Gastroesophageal sphincter (tissue), 3 donors: ENCODE results near the gene CRCP.
"Not testable (repeated sequence)": the region's sequence is repeated elsewhere in the genome, so short reads cannot be mapped to it uniquely, and the experiment has no call there.

Experiments used
- EP300 ChIP-seq: sonication (generic); formaldehyde crosslinking; IDR thresholded peaks from one replicate; pipeline ENCODE4 v1.6.1; 2017; ENCODE audit warnings: antibody characterized with exemption, mild to moderate bottlenecking
- TF ChIP-seq, protein P1 (sequence below), 4 experiments: fragments of 200-600 bp in 2 of 4; fragments of 450-650 bp in 2 of 4; sonication (generic) in 1 of 4; IDR thresholded peaks; one replicate each; pipeline ENCODE4 v1.5.1; 2017 to 2019; ENCODE audit warnings: antibody characterized with exemption in 4 of 4, mild to moderate bottlenecking in 2 of 4, moderate library complexity in 2 of 4

DNA sequence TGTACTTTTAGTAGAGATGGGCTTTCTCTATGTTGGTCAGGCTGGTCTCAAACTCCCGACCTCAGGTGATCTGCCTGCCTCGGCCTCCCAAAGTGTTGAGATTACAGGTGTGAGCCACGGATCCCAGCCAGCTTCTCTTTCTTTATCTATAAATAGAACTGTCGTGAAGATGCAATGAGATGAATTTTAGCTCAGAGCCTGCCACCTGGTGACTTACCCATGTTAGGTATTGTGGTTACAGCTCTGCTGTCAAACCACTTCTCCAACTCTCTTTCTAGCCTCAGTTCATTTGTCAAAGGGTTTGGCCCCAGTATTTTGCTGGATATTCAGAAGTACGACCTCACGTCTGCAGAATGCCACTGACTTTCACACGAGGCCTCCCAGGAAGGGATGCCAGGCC, 42.4 kb upstream of the CRCP start:
- not testable (repeated sequence) for TF ChIP-seq EP300
- TF ChIP-seq, protein P1, sequence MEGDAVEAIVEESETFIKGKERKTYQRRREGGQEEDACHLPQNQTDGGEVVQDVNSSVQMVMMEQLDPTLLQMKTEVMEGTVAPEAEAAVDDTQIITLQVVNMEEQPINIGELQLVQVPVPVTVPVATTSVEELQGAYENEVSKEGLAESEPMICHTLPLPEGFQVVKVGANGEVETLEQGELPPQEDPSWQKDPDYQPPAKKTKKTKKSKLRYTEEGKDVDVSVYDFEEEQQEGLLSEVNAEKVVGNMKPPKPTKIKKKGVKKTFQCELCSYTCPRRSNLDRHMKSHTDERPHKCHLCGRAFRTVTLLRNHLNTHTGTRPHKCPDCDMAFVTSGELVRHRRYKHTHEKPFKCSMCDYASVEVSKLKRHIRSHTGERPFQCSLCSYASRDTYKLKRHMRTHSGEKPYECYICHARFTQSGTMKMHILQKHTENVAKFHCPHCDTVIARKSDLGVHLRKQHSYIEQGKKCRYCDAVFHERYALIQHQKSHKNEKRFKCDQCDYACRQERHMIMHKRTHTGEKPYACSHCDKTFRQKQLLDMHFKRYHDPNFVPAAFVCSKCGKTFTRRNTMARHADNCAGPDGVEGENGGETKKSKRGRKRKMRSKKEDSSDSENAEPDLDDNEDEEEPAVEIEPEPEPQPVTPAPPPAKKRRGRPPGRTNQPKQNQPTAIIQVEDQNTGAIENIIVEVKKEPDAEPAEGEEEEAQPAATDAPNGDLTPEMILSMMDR (IDR thresholded peaks at IDR 0.05), result not testable (repeated sequence)
